IMR-90 (cell line): ENCODE results near the gene COL17A1. TPM values are rescaled to one million over a fixed set of nuclear protein-coding genes. Genes with fewer than 3 reads are reported as not detected.

ENCODE experiments used
- ATAC-seq: fragments of 200-7000 bp; cut with Tn5 transposase; 2 replicates; pipeline ENCODE4 v1.9.1; 2020; ENCODE audit warnings: low read depth, mild to moderate bottlenecking, moderate library complexity
- BruUV-seq: library from RNA; stranded (reverse); fragments of 400-500 nt; replicated peaks from 2 replicates; lab custom pipeline; 2021; lab: Mats Ljungman, UMichigan
- CTCF ChIA-PET: fragments of 300-600 bp; formaldehyde crosslinking; extraction: SDS; loops from one replicate; lab custom pipeline; 2021; ENCODE audit warnings: antibody characterized with exemption; lab: Yijun Ruan, JAX
- POLR2A ChIA-PET: fragments of 300-600 bp; sonication (Branson Sonifier 250); formaldehyde crosslinking; loops from one replicate; lab custom pipeline; 2022; ENCODE audit warnings: antibody characterized with exemption; ENCODE audit not compliant: unreplicated experiment; lab: Charles Lee
- DNase-seq: peaks from one replicate; pipeline ENCODE4 v3.0.0; 2013
- H2AFZ ChIP-seq: replicated peaks from 2 replicates; pipeline ENCODE3; 2013; ENCODE audit warnings: low read length, mild to moderate bottlenecking; ENCODE audit not compliant: poor library complexity
- H2AK5ac ChIP-seq: 2 replicates; pipeline ENCODE4 v1.6.1; 2013; ENCODE audit warnings: low read depth, low read length, inconsistent platforms
- H2AK9ac ChIP-seq: replicated peaks from 2 replicates; pipeline ENCODE3; 2013; ENCODE audit warnings: mild to moderate bottlenecking, low read depth, low read length, moderate library complexity; ENCODE audit not compliant: poor library complexity
- H2BK120ac ChIP-seq: 2 replicates; pipeline ENCODE4 v1.6.1; 2013; ENCODE audit warnings: low read depth, low read length, inconsistent platforms
- H2BK15ac ChIP-seq: 3 replicates; pipeline ENCODE4 v1.6.1; 2013; ENCODE audit warnings: low read depth, low read length, inconsistent platforms
- H2BK20ac ChIP-seq: 2 replicates; pipeline ENCODE4 v1.6.1; 2013; ENCODE audit warnings: low read depth, mild to moderate bottlenecking, inconsistent platforms, low read length, moderate library complexity
- H2BK5ac ChIP-seq: 2 replicates; pipeline ENCODE4 v1.6.1; 2013; ENCODE audit warnings: mild to moderate bottlenecking, low read depth, low read length, inconsistent platforms; ENCODE audit not compliant: poor library complexity, severe bottlenecking
- H3K14ac ChIP-seq: replicated peaks from 2 replicates; pipeline ENCODE4 v1.6.1; 2013; ENCODE audit warnings: low read depth, low read length, inconsistent platforms
- H3K18ac ChIP-seq: 2 replicates; pipeline ENCODE4 v1.6.1; 2013; ENCODE audit warnings: low read depth, low read length, control low read depth
- H3K23ac ChIP-seq: 2 replicates; pipeline ENCODE4 v1.6.1; 2013; ENCODE audit warnings: low read depth, low read length, inconsistent platforms
- H3K27ac ChIP-seq: 2 replicates; pipeline ENCODE4 v1.5.1; 2013; ENCODE audit warnings: mild to moderate bottlenecking, control low read depth, low read length; ENCODE audit not compliant: insufficient read depth
- H3K27me3 ChIP-seq: 2 replicates; pipeline ENCODE4 v1.6.1; 2013; ENCODE audit warnings: low read length; ENCODE audit not compliant: control insufficient read depth, insufficient read depth
- H3K36me3 ChIP-seq: 2 replicates; pipeline ENCODE4 v1.6.1; 2013; ENCODE audit warnings: low read length, mixed read lengths; ENCODE audit not compliant: control insufficient read depth, insufficient read depth
- H3K4ac ChIP-seq: 2 replicates; pipeline ENCODE4 v1.6.1; 2013; ENCODE audit warnings: low read depth, low read length, inconsistent platforms
- H3K4me1 ChIP-seq: 2 replicates; pipeline ENCODE4 v1.6.1; 2013; ENCODE audit warnings: low read length, mixed read lengths; ENCODE audit not compliant: control insufficient read depth, insufficient read depth
- H3K4me2 ChIP-seq: 2 replicates; pipeline ENCODE4 v1.6.1; 2013; ENCODE audit warnings: low read depth, mild to moderate bottlenecking, control low read depth, low read length, moderate library complexity
- H3K4me3 ChIP-seq: 2 replicates; pipeline ENCODE4 v1.5.1; 2013; ENCODE audit warnings: low read depth, mild to moderate bottlenecking, control low read depth, low read length, moderate library complexity; ENCODE audit not compliant: insufficient read depth
- H3K56ac ChIP-seq: 2 replicates; pipeline ENCODE4 v1.6.1; 2013; ENCODE audit warnings: low read length, inconsistent platforms; ENCODE audit not compliant: insufficient read depth; ENCODE audit errors: extremely low read depth
- H3K79me1 ChIP-seq, 2 experiments: 2 replicates each; pipeline ENCODE4 v1.6.1; 2013; ENCODE audit warnings: low read length in 2 of 2, inconsistent platforms in 1 of 2, low read depth in 1 of 2
- H3K9ac ChIP-seq: 2 replicates; pipeline ENCODE4 v1.6.1; 2013; ENCODE audit warnings: low read depth, low read length, control low read depth
- H3K9me1 ChIP-seq: 2 replicates; pipeline ENCODE4 v1.6.1; 2013; ENCODE audit warnings: low read length, inconsistent platforms; ENCODE audit not compliant: insufficient read depth
- H3K9me3 ChIP-seq: 2 replicates; pipeline ENCODE4 v1.6.1; 2013; ENCODE audit warnings: low read length; ENCODE audit not compliant: control insufficient read depth, insufficient read depth
- H4K20me1 ChIP-seq: 2 replicates; pipeline ENCODE4 v1.6.1; 2013; ENCODE audit warnings: low read length, inconsistent platforms; ENCODE audit not compliant: insufficient read depth
- H4K5ac ChIP-seq: 2 replicates; pipeline ENCODE4 v1.6.1; 2013; ENCODE audit warnings: mild to moderate bottlenecking, low read depth, low read length, control low read depth
- H4K8ac ChIP-seq, 2 experiments: 2 replicates each; pipeline ENCODE4 v1.6.1; 2013; ENCODE audit warnings: low read depth in 2 of 2, low read length in 2 of 2, control low read depth in 1 of 2, inconsistent platforms in 1 of 2
- H4K91ac ChIP-seq: 2 replicates; pipeline ENCODE4 v1.6.1; 2013; ENCODE audit warnings: low read depth, low read length, inconsistent platforms; ENCODE audit not compliant: insufficient read depth
- BHLHE40 ChIP-seq: fragments of 150-350 bp; IDR thresholded peaks from 2 replicates; pipeline ENCODE4 v1.6.1; 2016; ENCODE audit warnings: mild to moderate bottlenecking, low read depth, low read length
- CHD1 ChIP-seq: IDR thresholded peaks from 2 replicates; pipeline ENCODE4 v1.6.1; 2012; ENCODE audit warnings: low read depth, low read length, improper control_type of control experiment
- FOS ChIP-seq: fragments of 150-350 bp; IDR thresholded peaks from 2 replicates; pipeline ENCODE4 v1.6.1; 2016; ENCODE audit warnings: low read depth, low read length
- NFE2L2 ChIP-seq: fragments of 150-350 bp; IDR thresholded peaks from 2 replicates; pipeline ENCODE4 v1.6.1; 2016; ENCODE audit warnings: low read depth, mild to moderate bottlenecking, low read length
- POLR2A ChIP-seq: IDR thresholded peaks from 2 replicates; pipeline ENCODE4 v1.6.1; 2012; ENCODE audit warnings: mild to moderate bottlenecking, low read depth, low read length
- RCOR1 ChIP-seq: IDR thresholded peaks from 2 replicates; pipeline ENCODE4 v1.6.1; 2012; ENCODE audit warnings: mild to moderate bottlenecking, low read length, improper control_type of control experiment; ENCODE audit not compliant: insufficient replicate concordance
- SMC3 ChIP-seq: fragments of 150-350 bp; IDR thresholded peaks from 2 replicates; pipeline ENCODE4 v1.6.1; 2016; ENCODE audit warnings: low read depth, mild to moderate bottlenecking, antibody characterized with exemption, low read length, moderate library complexity
- USF2 ChIP-seq: fragments of 150-350 bp; IDR thresholded peaks from 2 replicates; pipeline ENCODE4 v1.6.1; 2017; ENCODE audit warnings: mild to moderate bottlenecking, antibody characterized with exemption, low read length, low read depth
- WGBS, 2 experiments: methylation state at CpG; one replicate each; pipeline versions ENCODE4 v1.1.5 to v1.1.7; 2013; ENCODE audit warnings: missing lambda C conversion rate in 2 of 2; ENCODE audit not compliant: insufficient read length in 1 of 2; ENCODE audit errors: extremely low coverage in 2 of 2; 5-methylcytosine and 5-hydroxymethylcytosine counted together
- dilution Hi-C: fragments of 300-500 bp; cut with HindIII; formaldehyde crosslinking; loops from one replicate; pipeline ENCODE4 v1.14.3; 2018; ENCODE audit warnings: low sequenced_read_pairs; ENCODE audit not compliant: unreplicated experiment
- in situ Hi-C: fragments of 300-500 bp; cut with MboI; formaldehyde crosslinking; loops from 3 replicates; pipeline ENCODE4 v1.14.3; 2019; ENCODE audit warnings: low sequenced_read_pairs, inconsistent platforms, mixed read lengths
- intact Hi-C: fragments of 100-400 bp; cut with micrococcal nuclease; formaldehyde crosslinking; loops from 2 replicates; pipeline ENCODE4 v1.10.0; 2022
- polyA plus RNA-seq, 3 experiments: library from polyadenylated mRNA; depleted of rRNA; stranded (reverse); fragments of >200 nt; gene quantifications; 2 replicates each; pipeline ENCODE4 v1.2.3, GENCODE V29; 2012; ENCODE audit warnings: low replicate concordance in 1 of 3
- total RNA-seq: library from RNA; depleted of rRNA; stranded (reverse); fragments of >200 nt; gene quantifications from 2 replicates; pipeline ENCODE4 v1.2.3, GENCODE V29; 2012
- TF ChIP-seq, protein P1 (sequence below): fragments of 150-350 bp; IDR thresholded peaks from 2 replicates; pipeline ENCODE4 v1.6.1; 2016; ENCODE audit warnings: low read depth, mild to moderate bottlenecking, low read length, moderate library complexity, borderline replicate concordance

The COL17A1 gene
- total and polyA plus RNA-seq, 2 of the 4 experiments (the other 2 are of a cell fraction), result 0.14 to 0.18 TPM

GRCh38 chr10:104089621-104090020, 3.9 kb upstream of the COL17A1 start:
- Histone ChIP-seq H3K4me3 (no peak overlapping the region), H3K9me1 (0 out of 2 replicates have a peak, but pooled peaks cover 4% of the 10 kb centered on the region), H2BK15ac (no peak overlapping the region), H3K4me1 (no peaks in the 10 kb centered on the region; the same call in 1 of the 2 replicates), H3K79me1 (no peaks in the 10 kb centered on the region), H2BK5ac (no peak overlapping the region), H3K9me3 (0 out of 2 replicates have a peak, but pooled peaks cover 1% of the 10 kb centered on the region), H4K5ac (no peak overlapping the region), H4K20me1 (no peaks in the 10 kb centered on the region), H2AK5ac (no peak overlapping the region), H3K18ac (no peak overlapping the region), H2AK9ac (no peak overlapping the region), H3K56ac (no peak overlapping the region), H3K4ac (no peak overlapping the region), H4K8ac (no peak overlapping the region), H3K14ac (no peak overlapping the region), H3K27ac (no peak overlapping the region), H3K27me3 (no peaks in the 10 kb centered on the region; the same call in 1 of the 2 replicates), H4K91ac (no peak overlapping the region), H2BK20ac (no peak overlapping the region), H3K4me2 (no peak overlapping the region), H3K23ac (no peak overlapping the region), H2AFZ (no peak overlapping the region), H3K9ac (no peak overlapping the region), H2BK120ac (no peak overlapping the region), H3K36me3 (no peaks in the 10 kb centered on the region)
- WGBS, 2 experiments, result no CpG with 5 or more reads among the region's 3 CpGs
- DNase-seq (no peak), ATAC-seq (no peak)
- in situ Hi-C loops, result no loop called here
- TF ChIP-seq POLR2A (no peak), BHLHE40 (no peak), SMC3 (no peak), USF2 (no peak), CHD1 (no peak), NFE2L2 (no peak), FOS (no peak), RCOR1 (no peak)
- TF ChIP-seq, protein P1, sequence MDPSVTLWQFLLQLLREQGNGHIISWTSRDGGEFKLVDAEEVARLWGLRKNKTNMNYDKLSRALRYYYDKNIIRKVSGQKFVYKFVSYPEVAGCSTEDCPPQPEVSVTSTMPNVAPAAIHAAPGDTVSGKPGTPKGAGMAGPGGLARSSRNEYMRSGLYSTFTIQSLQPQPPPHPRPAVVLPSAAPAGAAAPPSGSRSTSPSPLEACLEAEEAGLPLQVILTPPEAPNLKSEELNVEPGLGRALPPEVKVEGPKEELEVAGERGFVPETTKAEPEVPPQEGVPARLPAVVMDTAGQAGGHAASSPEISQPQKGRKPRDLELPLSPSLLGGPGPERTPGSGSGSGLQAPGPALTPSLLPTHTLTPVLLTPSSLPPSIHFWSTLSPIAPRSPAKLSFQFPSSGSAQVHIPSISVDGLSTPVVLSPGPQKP, result no peak
- intact Hi-C loops, result no loop called here
- BruUV-seq, result no TSS peak
- POLR2A ChIA-PET, result no interaction called here
- CTCF ChIA-PET, result no interaction called here
- dilution Hi-C loops, result no loop called here
